ENCODE measurements around the gene SDCBP2. TPM values are rescaled to one million over a fixed set of nuclear protein-coding genes. Genes with fewer than 3 reads are reported as not detected.

Gene SDCBP2
- total and polyA plus RNA-seq, 2 of the 8 experiments (the other 6 are each of a cell fraction or from before 2014, with no cell fraction given), result 4.2 to 6.7 TPM

- no peak overlapping the region for H4K91ac ChIP-seq (replicated peaks; ENCODE audit: insufficient read length, low read length)
- peaks cover 15 to 33% of the 10 kb centered on the region in 2 experiments for H4K20me1 ChIP-seq (replicated peaks in 1 of 2; ENCODE audit: control insufficient read depth in 1 of 2, insufficient read depth in 2 of 2, low read length in 2 of 2)
- H2BK120ac ChIP-seq (replicated peaks; ENCODE audit: low read depth, low read length), result no peak overlapping the region
- WGBS, 2 experiments (ENCODE audit: extremely low coverage in 1 of 2, insufficient coverage in 1 of 2, insufficient read length in 1 of 2, insufficient replicate concordance in 2 of 2, low coverage in 1 of 2, low lambda C conversion rate in 2 of 2, missing lambda C conversion rate in 1 of 2), result 82% methylated on average over 3 of the region's 3 CpGs; no CpG with 5 or more reads in 1 of the 2 experiments
- H3K23me2 ChIP-seq (ENCODE audit: low read depth, low read length), result no peaks in the 10 kb centered on the region
- peaks cover 16% of the 10 kb centered on the region for H3K79me1 ChIP-seq (ENCODE audit: low read depth, low read length)
- POLR2A ChIA-PET (ENCODE audit: partially characterized antibody), result no interaction called here
- no peak overlapping the region for H3K9ac ChIP-seq (replicated peaks in 1 of 4; ENCODE audit: extremely low read depth in 1 of 4, low read depth in 3 of 4, low read length in 3 of 4)
- no peak overlapping the region for H2AK5ac ChIP-seq (ENCODE audit: low read depth, low read length)
- no peak overlapping the region for H2BK12ac ChIP-seq (ENCODE audit: low read depth, low read length)
- H2BK15ac ChIP-seq (ENCODE audit: low read length), result no peak overlapping the region
- H2BK5ac ChIP-seq (ENCODE audit: low read depth, low read length), result no peak overlapping the region
- no peaks in the 10 kb centered on the region for H3K27me3 ChIP-seq (replicated peaks in 1 of 4; ENCODE audit: control insufficient read depth in 3 of 4, extremely low read depth in 1 of 4, insufficient read depth in 3 of 4, low read length in 3 of 4)
- H3K4me2 ChIP-seq (ENCODE audit: insufficient read depth in 1 of 2, low read depth in 2 of 2, low read length in 2 of 2), result no peak overlapping the region
- FAIRE-seq, result no peak
- CTCF ChIA-PET (ENCODE audit: partially characterized antibody), result interaction anchor here (1.7 kb wide), 2 partner anchors 24 to 96 kb away, joined by 3 to 5 read pairs; no protein-coding TSS in a partner anchor
- H4K5ac ChIP-seq (ENCODE audit: insufficient read length, low read depth, low read length), result no peak overlapping the region
- no peaks in the 10 kb centered on the region for H3K9me3 ChIP-seq (ENCODE audit: insufficient read depth in 2 of 2, low read depth in 1 of 2, low read length in 1 of 2)
- H3K4me3 ChIP-seq (ENCODE audit: extremely low read depth in 1 of 4, insufficient read depth in 2 of 4, low read depth in 3 of 4, low read length in 4 of 4), result no peak overlapping the region
- H3K4me1 ChIP-seq (replicated peaks in 1 of 4; ENCODE audit: control insufficient read depth in 3 of 4, insufficient read depth in 4 of 4, low read length in 3 of 4), result peaks cover 0 to 13% (median 2%) of the 10 kb centered on the region in 4 experiments; a peak in 4 of 7 replicates
- peaks cover 2 to 42% of the 10 kb centered on the region in 2 experiments for H3K79me2 ChIP-seq (ENCODE audit: control insufficient read depth in 1 of 2, insufficient read depth in 2 of 2, low read length in 2 of 2)
- H2AFZ ChIP-seq (ENCODE audit: low read length), result no peak overlapping the region
- no peak overlapping the region for H4K8ac ChIP-seq (ENCODE audit: extremely low read depth, insufficient read depth, low read length)
- no peak overlapping the region for H3K23ac ChIP-seq (ENCODE audit: insufficient read length)
- no peak overlapping the region for H2BK20ac ChIP-seq (ENCODE audit: low read length)
- no peak overlapping the region for H3K18ac ChIP-seq (ENCODE audit: extremely low read depth, low read length)
- H3K4ac ChIP-seq (replicated peaks; ENCODE audit: insufficient read length, low read depth, low read length), result no peak overlapping the region
- H3K36me3 ChIP-seq (ENCODE audit: control insufficient read depth in 2 of 4, insufficient read depth in 4 of 4, low read length in 3 of 4), result peaks cover 6 to 40% (median 18%) of the 10 kb centered on the region in 4 experiments
- no peak overlapping the region for H3K27ac ChIP-seq (ENCODE audit: low read depth, low read length)
- H3K14ac ChIP-seq (ENCODE audit: insufficient read length), result no peak overlapping the region
- peak in 1 of 2 experiments; percentile 17 for DNase-seq (ENCODE audit: low read depth in 1 of 2, low spot score in 2 of 2)
- H3K56ac ChIP-seq (replicated peaks; ENCODE audit: insufficient read length, low read depth, low read length), result no peak overlapping the region
- no peak for TF ChIP-seq JUND (IDR thresholded peaks at IDR 0.05; ENCODE audit: low read length)
- TF ChIP-seq USF2 (IDR thresholded peaks at IDR 0.05; ENCODE audit: low read length), result no peak
- TF ChIP-seq KDM5A (IDR thresholded peaks at IDR 0.05; ENCODE audit: low read length), result no peak
- TF ChIP-seq RBBP5 (IDR thresholded peaks at IDR 0.05; ENCODE audit: borderline replicate concordance, low read depth, low read length), result no peak
- no peak for TF ChIP-seq EZH2 (IDR thresholded peaks at IDR 0.05; ENCODE audit: low read depth, low read length, severe bottlenecking)
- no peak for TF ChIP-seq GABPA (IDR thresholded peaks at IDR 0.05; ENCODE audit: borderline replicate concordance, insufficient read depth, low read length)
- no peak for TF ChIP-seq ATF3 (IDR thresholded peaks at IDR 0.05; ENCODE audit: insufficient read depth, low read depth, low read length)
- no peak for TF ChIP-seq FOSL1 (IDR thresholded peaks at IDR 0.05; ENCODE audit: insufficient read depth, low read depth, low read length)
- no peak for TF ChIP-seq POU5F1 (IDR thresholded peaks at IDR 0.05; ENCODE audit: low read depth, low read length)
- no peak for TF ChIP-seq TEAD4 (IDR thresholded peaks at IDR 0.05; ENCODE audit: low read depth, low read length)
- no peak for TF ChIP-seq HDAC6 (IDR thresholded peaks at IDR 0.05; ENCODE audit: low read depth, low read length)
- no peak for TF ChIP-seq E2F6 (IDR thresholded peaks at IDR 0.05)
Observed at GRCh38 chr20:1373036-1373435, 44.1 kb upstream of the SDCBP2 start.

Measured in H1 (cell line).